Activated CD8-positive, alpha-beta memory T cell treated with anti-CD3 and anti-CD28 coated beads, Interleukin-2, amount 50 U/mL, for 1 hour (primary cell): ENCODE measurements around the gene TET3.
"Not testable (repeated sequence)": the region's sequence is repeated elsewhere in the genome, so short reads cannot be mapped to it uniquely, and the experiment has no call there.

Source experiments
- DNase-seq: peaks from one replicate; pipeline ENCODE4 v3.0.0-alpha.2; 2020; ENCODE audit errors: extremely low read depth

TET3 gene

DNA sequence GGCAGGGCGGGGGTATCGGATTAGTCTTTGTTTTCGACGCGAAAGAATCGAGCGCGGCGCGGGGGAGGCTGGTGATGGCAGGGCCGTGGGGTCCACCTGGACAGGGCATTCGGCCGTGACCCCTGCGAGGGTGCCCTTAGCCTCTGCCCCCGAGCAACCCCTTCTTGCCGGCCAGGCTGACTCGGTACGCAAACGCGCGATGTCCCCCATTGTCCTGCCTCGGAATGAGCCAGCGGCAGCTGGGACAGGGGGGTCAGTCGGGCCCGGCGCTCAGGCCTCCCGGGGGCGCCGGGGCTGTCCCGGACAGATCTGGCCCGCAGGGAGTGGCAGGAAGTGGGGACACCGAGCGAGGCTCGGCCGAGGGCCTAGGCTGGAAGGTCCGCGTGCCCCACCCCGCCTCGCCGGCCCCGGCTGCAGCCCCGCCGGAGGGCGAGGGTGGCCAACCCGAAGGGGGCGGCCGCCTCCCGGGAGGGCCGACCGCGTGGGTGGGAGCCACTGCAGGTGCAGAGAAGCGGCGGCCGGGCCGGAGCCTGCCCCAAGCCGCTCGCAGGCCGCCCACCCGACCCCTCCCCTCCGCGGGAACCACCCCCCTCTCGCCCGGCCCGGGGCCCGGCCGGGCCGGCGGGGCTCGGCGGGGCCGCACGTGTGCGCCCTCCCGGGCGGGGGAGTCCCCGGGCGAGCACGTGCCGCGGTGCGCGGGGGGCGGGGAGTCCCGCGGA, at the start of gene TET3:
Gene TET3 (plus strand): TSS at position 708 of the 719 bp plus-strand sequence. CDS start 1,494 bp downstream, outside the sequence.
- DNase-seq, result no peak

DNA sequence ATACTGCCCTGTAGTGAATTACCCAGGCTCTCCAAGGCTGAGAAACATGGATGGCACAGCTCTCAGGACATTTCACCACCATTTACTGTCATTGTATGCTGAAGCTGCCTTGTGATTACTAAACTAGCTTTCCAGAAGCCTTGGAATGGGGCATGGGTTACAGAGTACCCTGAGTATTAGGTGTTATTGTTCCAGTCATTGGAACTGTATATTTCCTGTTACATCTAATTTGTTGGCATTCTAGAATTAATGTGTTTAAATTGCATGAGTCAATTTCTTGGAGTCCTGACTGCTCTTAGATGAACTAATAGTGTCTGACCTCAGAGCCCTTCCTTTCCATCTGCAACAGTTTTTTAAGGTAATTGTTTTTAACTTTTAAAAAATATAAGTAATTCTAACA, 49.1 kb upstream of the TET3 start:
- no peak for DNase-seq

DNA sequence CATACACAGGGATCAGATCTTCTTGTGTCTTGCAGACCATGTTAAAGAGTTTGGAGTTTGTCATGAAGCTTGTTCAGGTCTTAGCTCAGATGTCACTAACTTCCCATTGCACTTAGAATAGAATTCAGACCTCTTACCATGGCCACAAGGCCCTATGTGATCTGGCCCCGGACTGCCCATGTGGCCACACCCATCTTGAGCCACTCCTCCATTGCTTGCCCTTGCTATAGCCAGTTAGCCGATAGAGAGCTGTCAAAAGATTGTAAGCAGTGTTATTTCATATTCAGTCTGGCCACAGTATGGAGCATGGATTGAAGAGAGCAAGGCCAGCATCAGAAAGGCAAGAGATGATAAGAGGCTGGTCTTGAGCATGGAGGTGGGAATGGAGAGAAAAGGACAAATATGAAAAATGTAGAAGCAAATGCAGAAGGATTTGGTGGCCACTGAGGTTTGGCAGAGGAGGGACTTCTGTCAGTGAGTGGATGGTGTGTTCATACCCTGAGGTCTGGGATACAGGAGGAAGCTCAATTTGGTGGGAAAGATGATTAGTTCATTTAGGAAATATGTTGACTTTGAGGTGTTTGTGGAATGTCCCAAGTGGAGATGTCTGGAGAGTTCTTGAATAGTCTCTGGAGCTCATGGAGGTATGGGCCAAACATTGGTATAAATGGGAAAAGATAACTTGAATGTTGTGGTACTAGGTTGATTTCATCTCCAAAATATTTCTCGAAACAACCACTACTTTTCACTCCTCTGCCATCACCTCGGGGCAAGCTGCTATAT, 47.4 kb upstream of the TET3 start:
- DNase-seq, result no peak

DNA sequence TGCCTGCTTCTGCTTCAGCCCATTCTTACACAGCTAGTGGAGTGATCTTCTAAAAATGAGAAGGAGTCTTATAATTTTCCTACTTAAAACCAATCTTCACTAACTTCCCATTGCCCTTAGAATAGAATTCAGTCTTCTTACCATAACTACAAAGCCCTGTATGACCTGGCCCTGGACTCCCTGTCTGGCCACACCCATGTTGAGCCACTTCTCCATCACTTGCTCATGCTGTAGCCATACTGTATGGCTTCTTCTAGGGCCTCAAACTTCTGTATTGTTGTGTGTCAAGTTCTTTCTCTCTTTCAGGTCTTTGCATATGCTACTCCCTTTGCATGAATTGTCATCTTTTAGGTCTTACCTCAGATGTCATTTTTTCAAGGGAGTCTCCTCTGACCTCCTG, 46.8 kb upstream of the TET3 start:
- no peak for DNase-seq

DNA sequence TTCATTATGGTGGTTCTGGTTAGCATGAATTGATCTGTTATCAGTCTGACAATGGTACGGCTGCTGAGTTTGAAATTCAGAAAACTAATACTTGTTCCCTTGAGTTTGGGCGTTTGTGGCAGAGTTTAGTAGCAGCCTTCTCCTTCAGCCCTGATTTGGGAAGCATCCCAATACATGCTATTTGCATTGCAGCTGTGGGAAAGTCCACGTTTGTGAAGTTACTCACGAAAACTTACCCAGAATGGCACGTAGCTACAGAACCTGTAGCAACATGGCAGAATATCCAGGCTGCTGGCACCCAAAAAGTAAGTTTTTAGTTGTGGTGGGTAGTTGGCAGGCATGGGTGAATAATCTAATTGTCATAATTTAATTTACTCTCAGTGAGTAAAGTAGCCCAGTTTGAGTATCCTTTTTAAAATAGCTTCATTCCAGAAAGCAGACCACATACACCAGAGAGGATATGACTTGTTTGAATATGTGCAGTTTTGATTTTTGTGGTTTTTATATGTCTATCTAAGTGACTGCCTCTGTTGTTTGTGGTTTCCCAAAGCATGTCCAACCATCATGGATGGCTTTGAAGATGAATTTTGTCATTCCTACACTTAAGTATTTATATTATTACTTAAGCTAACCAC, 45.9 kb upstream of the TET3 start:
- DNase-seq, result no peak

DNA sequence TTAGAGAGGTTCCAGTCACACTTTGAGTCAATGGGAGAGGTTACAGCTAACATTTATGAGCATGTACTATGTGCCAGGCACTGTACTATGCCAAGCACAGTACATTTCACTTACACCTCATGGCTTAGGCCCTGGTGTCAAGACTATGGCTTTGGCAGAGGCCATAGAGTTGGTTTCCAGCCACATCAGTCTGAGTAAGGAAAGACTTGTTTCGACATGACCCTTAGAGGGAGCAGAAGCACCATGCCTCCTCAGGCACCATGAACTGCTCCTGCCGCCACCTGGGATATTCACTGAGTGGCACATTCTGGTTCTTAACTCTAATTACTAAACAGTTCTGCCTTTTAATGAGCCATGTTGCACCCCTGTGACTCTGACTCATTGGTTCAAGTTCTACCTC, 45.3 kb upstream of the TET3 start:
- no peak for DNase-seq

DNA sequence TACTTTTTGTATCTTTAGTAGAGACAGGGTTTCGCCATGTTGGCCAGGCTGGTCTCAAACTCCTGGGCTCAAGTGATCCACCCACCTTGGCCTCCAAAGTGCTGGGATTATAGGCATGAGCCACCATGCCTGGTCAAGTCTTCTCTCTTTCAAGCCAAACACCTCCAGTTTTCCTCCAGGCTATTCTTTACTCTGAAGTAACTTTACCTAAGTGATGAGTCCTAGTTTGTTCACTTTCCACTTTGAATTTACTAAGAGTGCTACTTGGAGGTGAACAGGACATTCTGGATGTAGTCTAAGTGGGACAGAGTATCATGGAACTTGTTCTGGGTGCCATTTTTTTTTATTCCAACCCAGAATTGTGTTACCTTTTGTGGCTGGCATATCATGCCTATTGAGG, 44.6 kb upstream of the TET3 start:
- DNase-seq, result not testable (repeated sequence)

DNA sequence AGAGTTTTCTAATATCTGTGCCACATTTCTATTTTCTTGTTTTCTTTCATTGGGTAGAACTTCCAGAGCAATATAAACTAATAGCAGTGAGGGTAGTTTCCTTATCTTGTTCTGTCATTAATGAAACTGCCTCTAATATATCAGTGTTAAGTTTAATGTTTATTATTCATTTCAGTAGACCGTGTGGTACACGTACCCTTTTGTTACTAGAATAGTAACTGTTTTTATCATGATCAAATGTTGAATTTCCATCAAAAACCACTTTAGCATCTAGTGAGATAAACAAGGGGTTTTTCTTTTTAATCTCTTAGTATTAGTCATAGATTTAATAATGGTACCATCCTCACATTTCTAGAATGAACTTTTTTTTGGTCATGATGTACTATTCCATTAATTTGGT, 42.0 kb upstream of the TET3 start:
- DNase-seq, result no peak

DNA sequence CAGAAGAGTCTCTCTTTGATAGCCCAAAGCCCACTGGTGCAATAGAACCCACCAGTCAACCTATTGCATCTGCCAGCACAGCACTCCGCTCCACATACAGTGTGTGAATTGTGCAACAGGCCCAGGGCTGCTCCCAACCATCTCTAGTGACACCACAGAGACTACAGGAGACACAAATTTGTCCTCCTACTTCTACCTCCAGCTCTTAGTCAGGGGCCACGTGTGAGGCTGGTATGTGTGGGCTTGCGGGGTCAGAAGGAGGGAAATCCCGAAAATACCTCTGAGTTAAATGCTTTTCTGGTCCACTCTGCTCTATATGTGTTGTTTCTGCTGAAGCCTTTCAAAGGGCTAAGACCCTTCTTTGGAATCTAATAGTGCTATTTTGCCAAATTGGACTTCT, 40.0 kb upstream of the TET3 start:
- no peak for DNase-seq

DNA sequence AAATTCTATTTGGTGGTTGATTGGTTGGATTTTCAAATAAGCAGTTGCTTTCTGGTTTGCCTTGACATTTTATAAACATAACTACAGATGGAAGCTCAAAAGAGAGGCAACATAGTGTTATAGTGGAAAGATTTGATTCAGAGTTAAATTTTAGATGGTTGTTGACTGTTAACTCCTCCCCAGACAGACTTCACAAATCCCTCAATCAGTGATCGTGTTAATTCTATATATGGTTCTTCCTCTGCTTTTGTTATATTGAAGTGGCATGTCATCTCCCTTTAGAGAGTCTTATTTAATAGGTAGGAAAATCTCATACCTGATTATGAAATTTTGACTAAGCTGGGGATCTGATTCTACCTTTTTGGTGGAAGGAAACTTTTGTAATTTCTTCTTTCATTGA, 38.5 kb upstream of the TET3 start:
- no peak for DNase-seq

DNA sequence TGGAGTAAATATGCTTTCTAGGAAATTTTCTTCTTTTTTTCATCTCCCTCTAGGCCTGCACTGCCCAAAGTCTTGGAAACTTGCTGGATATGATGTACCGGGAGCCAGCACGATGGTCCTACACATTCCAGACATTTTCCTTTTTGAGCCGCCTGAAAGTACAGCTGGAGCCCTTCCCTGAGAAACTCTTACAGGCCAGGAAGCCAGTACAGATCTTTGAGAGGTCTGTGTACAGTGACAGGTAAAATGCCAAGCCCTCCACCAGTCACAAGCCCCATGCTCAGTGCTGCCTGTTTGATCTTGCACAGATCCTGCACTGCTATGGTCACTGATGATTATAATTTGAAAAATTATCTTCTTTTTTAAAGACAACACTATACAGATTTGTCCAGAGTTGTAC, 38.0 kb upstream of the TET3 start:
- DNase-seq, result no peak

DNA sequence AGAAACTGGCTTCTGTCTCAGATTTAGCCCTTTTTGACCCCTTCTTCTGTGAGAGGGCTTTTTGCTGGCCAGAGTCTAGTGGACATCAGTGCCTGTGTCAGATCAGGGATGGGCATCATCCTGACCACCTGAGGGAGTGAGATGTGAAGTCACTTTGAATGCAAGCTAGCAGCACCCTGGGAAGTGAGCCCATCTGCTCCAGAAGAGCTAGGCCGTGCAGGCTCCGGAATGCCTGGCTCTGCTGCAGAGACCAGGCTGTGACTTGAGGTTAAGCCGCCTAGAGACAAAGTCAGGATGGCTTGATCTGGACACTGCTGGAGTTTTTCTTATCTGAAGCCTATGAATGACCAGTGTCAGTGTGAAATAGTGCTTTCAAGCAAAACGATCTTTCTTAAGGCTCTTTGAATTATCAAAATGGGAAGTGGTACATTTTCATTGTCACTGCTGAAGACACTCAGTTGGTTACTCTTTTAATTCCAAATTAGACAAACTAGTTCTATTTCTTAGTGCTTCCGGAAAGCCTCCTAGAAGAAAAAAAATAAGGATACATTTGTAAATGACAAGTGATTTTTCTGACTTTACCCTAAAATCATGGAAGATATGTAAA, 37.2 kb upstream of the TET3 start:
- DNase-seq, result no peak

DNA sequence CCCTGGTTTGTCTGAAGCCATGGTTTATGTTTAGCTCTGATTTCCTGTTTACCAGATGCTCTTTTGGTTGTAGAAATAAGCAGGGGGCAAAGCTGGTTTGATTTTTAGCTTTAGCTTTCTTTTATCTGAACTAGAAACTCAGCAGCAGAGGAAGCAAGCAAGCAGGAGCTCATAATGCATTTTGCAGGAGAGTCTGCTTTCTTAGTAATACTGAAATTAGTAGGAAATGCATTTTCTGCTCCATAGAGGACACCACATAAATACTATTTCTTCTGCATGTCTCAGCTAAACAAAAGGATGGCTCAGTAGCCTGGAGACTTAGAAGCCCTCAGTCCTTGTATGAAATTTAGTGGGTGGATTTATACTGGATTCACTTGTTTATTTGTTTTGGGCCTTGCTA, 34.9 kb upstream of the TET3 start:
- DNase-seq, result no peak

DNA sequence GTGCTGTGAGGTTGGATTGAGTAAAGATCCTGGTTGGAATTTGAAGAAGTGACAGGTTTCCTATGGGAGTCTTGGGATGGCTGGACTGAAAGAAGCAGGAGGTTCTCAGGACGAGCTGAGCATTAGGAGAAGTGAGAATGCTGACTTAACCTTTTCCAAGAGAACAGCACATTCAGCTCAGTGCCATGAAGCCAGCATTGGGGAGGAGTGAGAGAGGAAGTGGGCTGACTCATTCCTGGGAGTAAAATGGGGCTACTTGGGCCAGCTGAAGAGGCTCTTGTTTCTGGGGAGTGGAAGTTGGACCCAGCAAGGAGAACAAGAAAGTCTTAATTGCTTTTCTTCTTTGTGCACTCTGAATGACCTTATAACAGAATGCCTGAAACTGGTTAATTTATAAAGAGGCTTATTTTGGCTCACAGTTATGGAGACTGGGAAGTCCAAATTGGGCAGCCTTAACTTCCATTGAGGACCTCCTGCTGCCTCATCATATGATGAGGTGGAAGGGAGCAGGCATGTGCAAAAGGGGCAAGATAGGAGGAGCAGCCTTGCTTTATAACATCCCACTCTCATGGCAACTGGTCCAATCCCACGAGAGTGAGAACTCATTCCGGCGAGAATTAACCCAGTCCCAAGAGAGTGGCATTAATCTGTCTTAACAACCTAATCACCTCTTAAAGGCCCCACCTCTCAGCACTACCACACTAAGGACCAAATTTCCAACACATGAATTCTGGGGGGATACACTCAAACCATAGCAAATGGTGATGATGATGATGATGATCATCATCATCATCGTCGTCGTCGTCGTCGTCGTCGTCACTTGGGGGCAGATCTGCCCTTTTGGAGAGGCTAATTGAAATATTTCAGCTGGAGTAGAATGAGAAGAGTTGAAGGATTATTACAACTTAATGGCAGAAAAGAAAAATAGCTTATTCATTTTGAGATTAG, 31.9 kb upstream of the TET3 start:
- DNase-seq, result no peak

DNA sequence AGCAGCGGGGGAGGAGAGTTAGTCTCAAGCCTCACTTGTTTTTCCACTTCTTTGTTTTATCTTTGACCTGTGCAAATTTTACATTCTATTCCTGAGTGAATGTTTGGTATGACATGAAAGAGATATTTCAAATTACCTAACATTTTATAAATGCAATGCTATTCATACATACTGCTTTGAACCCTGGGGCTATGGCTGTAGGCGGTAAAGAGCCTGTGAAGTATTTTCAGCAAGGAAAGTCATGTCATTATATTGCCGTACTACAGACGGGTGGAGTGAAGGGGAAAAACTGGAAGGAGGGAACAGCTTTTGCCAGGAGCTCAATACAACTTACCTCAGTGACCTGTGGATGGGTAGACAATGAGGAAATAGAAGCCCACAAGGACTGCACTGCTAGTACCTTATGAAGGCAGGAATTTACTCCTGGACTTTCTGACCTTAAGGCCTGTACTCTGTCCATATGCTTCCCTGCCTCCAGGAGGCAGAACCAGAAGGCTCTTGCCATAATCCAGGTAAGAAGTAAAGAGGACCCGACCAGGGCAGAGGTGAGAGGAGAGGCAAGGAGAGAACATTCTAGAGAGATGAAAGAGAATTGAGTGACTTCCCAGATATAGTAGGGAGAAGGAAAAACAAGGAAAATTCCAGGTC, 28.4 kb upstream of the TET3 start:
- DNase-seq, result no peak

DNA sequence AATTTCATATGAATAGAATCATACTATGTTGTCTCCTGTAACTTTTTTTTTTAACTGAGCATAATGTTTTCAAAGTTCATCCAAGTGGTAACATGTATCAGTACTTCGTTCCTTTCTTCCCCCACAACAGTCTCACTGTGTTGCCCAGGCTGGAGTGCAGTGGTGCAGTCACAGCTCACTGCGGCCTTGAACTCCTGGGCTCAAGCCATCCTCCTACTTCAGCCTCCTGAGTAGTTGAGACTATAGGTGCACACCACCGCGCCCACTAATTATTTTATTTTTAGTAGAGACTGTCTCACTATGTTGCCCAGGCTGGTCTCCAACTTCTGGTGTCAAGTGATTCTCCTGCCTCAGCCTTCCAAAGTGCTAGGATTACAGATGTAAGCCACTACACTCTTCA, 23.4 kb upstream of the TET3 start:
- no peak for DNase-seq

DNA sequence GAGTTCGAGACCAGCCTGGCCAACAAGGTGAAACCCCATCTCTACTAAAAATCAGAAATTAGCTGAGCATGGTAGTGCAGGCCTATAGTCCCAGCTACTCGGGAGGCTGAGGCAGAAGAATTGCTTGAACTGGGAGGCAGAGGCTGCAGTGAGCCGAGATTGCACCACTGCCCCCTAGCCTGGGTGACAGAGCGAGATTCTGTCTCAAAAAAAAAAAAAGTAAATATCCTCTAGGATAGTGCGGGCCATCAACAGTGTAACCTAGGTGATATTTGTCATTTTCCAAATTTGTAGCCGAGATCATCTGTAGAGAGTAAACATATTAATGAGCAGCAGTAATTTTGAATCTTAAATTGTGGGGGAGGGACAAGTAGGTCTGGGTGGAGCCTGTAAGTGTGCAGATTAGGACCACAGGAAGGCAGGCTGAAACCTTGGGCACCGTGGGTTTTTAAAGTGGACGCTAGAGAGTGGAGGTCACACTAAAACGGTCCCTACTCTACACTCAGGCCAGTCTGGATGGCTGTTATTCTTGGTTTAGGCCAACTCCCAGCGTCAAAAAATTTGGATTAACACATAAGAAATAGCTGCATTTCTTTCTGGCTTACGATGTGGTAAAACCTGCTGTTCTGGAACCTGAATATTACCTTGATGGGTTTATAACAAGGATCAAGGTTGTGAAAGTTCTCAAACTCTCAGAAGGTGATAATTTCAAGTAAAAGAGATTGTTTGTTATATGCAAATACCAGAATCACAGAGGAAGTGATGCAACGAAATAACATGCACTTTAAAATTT, 22.7 kb upstream of the TET3 start:
- DNase-seq, result no peak

DNA sequence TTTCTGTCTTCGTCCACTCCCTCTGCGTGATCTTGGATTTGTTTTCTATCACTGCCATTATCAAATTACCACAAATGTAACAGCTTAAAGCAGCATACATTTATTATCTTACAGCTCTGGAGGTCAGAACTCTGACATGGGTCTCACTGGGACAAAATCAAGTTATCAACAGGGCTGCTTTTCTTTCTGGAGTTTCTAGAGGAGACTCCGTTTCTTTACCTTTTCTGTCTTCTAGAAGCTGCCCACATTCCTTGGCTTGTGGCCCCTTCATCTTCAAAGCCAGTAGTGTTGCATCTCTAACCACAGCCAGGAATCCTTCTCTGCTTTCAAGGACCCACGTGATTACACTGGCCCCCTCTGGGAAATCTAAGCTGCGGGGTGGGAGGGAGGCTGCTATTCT, 21.9 kb upstream of the TET3 start:
- no peak for DNase-seq

DNA sequence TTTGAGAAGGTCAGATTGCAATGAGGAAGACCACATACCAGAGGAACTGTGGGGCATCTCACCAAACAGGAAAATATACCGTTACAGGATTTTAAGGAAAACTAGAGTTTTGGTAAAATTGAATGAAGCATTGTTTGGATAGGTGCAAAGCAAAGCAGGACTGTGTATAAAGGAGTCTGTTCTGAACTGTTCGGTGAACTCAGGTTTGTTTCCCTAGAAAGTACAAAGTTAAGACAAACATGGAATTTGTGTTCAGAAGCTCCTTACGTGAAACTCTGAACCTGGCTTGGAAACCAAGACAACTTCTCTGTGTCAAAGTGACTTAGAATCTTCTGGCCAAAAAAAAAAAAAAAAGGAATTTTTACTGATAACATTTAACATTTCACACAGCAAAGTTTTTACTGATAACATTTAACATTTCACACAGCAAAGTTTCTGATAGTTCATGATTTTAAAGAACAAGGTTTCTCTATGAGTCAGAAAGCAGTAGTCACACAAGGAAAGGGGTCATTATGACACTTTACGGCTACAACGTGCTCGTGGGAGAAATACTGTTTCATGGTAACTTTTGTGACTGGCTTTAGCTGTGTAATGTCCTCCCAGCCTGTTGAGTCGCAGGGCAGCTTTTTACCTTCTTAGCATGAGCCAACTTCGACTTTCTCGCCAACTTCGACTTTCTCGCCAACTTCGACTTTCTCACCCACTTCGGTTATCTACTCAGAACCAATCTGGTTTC, 21.2 kb upstream of the TET3 start:
- DNase-seq, result no peak
